ENCODE measurements around the gene STK24. TPM values are rescaled to one million over a fixed set of nuclear protein-coding genes. Genes with fewer than 3 reads are reported as not detected.
A peak's percentile ranks its signal among the peaks of the same experiment; 100 is the strongest.

STK24 gene
- polyA plus RNA-seq, 5 donors = 66.5 to 85.4 (median 72.7) TPM

- no peak for DNase-seq
Measured at GRCh38 chr13:98475522-98475921, 101.4 kb downstream of the STK24 start.

GRCh38 chr13:98474761-98475160 lies 102.1 kb downstream of the STK24 start:
- DNase-seq = no peak

GRCh38 chr13:98474292-98474691 lies 102.6 kb downstream of the STK24 start:
- no peak for DNase-seq

- no peak for DNase-seq
Measured at GRCh38 chr13:98473788-98474144, 103.1 kb downstream of the STK24 start.

GRCh38 chr13:98473135-98473787 lies 103.6 kb downstream of the STK24 start:
- DNase-seq = no peak

- no peak for DNase-seq
Measured at GRCh38 chr13:98471934-98472333, 105.0 kb downstream of the STK24 start.

- no peak for DNase-seq
Measured at GRCh38 chr13:98470920-98471319, 106.0 kb downstream of the STK24 start.

GRCh38 chr13:98468929-98469328 lies 108.0 kb downstream of the STK24 start:
- DNase-seq = no peak

- DNase-seq = no peak
Measured at GRCh38 chr13:98468361-98468760, 108.5 kb downstream of the STK24 start.

- DNase-seq = no peak
Measured at GRCh38 chr13:98467263-98467985, 109.5 kb downstream of the STK24 start.

GRCh38 chr13:98466634-98467236 lies 110.2 kb downstream of the STK24 start:
- DNase-seq = no peak

- DNase-seq = no peak
Measured at GRCh38 chr13:98462946-98463345, 114.0 kb downstream of the STK24 start.

- no peak for DNase-seq
Measured at GRCh38 chr13:98462241-98462882, 114.5 kb downstream of the STK24 start.

- no peak for DNase-seq
Measured at GRCh38 chr13:98461486-98462240, 115.2 kb downstream of the STK24 start.

- no peak for DNase-seq
Measured at GRCh38 chr13:98460516-98460915, 116.4 kb downstream of the STK24 start.

GRCh38 chr13:98459721-98460370 lies 117.1 kb downstream of the STK24 start:
- DNase-seq = no peak

GRCh38 chr13:98459171-98459681 lies 117.7 kb downstream of the STK24 start:
- no peak for DNase-seq

GRCh38 chr13:98458431-98458830 lies 118.5 kb downstream of the STK24 start:
- DNase-seq = no peak

GRCh38 chr13:98457053-98457452 lies 119.9 kb downstream of the STK24 start:
- DNase-seq = no peak

- DNase-seq = no peak
Measured at GRCh38 chr13:98456413-98456845, 120.5 kb downstream of the STK24 start.

GRCh38 chr13:98454389-98454881 lies 122.5 kb downstream of the STK24 start:
- DNase-seq = peak; percentile 46 to 49

Measured in right lung (tissue), 5 donors.